GM12878 (cell line): Measurements from ENCODE around the gene TUBA4B. TPM values are rescaled to one million over a fixed set of nuclear protein-coding genes. Genes with fewer than 3 reads are reported as not detected.

ENCODE experiments used
- ATAC-seq: fragments of 200-7000 bp; cut with Tn5 transposase; 3 replicates; pipeline ENCODE4 v1.9.1; 2020; ENCODE audit warnings: mild to moderate bottlenecking, moderate library complexity
- BruUV-seq: library from RNA; stranded (reverse); fragments of 400-500 nt; replicated peaks from 2 replicates; lab custom pipeline; 2021; lab: Mats Ljungman, UMichigan
- CTCF ChIA-PET: fragments of 300-600 bp; sonication (Branson Sonifier 250); formaldehyde crosslinking; extraction: SDS; loops from one replicate; lab custom pipeline; 2021; ENCODE audit warnings: inconsistent platforms; lab: Yijun Ruan, JAX
- POLR2A ChIA-PET: fragments of 350-600 bp; formaldehyde crosslinking; extraction: SDS; loops from one replicate; lab custom pipeline; 2021; ENCODE audit warnings: inconsistent platforms; lab: Charles Lee
- RAD21 ChIA-PET: fragments of 300-600 bp; sonication (Branson Sonifier 250); formaldehyde crosslinking; loops from one replicate; lab custom pipeline; 2023; ENCODE audit warnings: antibody characterized with exemption; ENCODE audit not compliant: unreplicated experiment; lab: Charles Lee
- SMC1A ChIA-PET: fragments of 300-600 bp; sonication (Branson Sonifier 250); formaldehyde crosslinking; loops from one replicate; lab custom pipeline; 2023; ENCODE audit not compliant: unreplicated experiment, uncharacterized antibody; lab: Charles Lee
- DNase-seq: peaks from one replicate; pipeline ENCODE4 v3.0.0-alpha.2; 2011; ENCODE audit warnings: low read depth, low spot score
- FAIRE-seq: peaks from 3 replicates; lab custom pipeline; 2011; peaks lifted over from hg19 to GRCh38; lab: Jason Lieb, UNC
- H2AFZ ChIP-seq: 2 replicates; pipeline ENCODE4 v1.6.0; 2011; ENCODE audit warnings: low read depth, low read length, control low read depth; ENCODE audit not compliant: control insufficient read depth
- H3K27ac ChIP-seq: 2 replicates; pipeline ENCODE4 v1.5.1; 2011; ENCODE audit warnings: control low read depth; ENCODE audit not compliant: control insufficient read depth, insufficient read depth
- H3K27me3 ChIP-seq, 2 experiments: replicated peaks in 1 of 2; 2 replicates each; pipeline versions ENCODE4 v1.6.0 to v1.6.1; 2011; ENCODE audit warnings: low read length in 1 of 2; ENCODE audit not compliant: control insufficient read depth in 2 of 2, insufficient read depth in 2 of 2
- H3K36me3 ChIP-seq, 2 experiments: 2 replicates each; pipeline ENCODE4 v1.5.1; 2011; ENCODE audit warnings: low read length in 1 of 2; ENCODE audit not compliant: control insufficient read depth in 2 of 2, insufficient read depth in 2 of 2
- H3K4me1 ChIP-seq: 2 replicates; pipeline ENCODE4 v1.6.1; 2011; ENCODE audit warnings: mild to moderate bottlenecking, low read length, moderate library complexity, mixed read lengths; ENCODE audit not compliant: control insufficient read depth, insufficient read depth
- H3K4me2 ChIP-seq: 2 replicates; pipeline ENCODE4 v1.6.0; 2011; ENCODE audit warnings: control low read depth; ENCODE audit not compliant: control insufficient read depth, insufficient read depth
- H3K4me3 ChIP-seq: fragments of 200-600 bp; sonication (generic); 2 replicates; pipeline ENCODE4 v1.5.1; 2016
- H3K79me2 ChIP-seq: 2 replicates; pipeline ENCODE4 v1.6.0; 2011; ENCODE audit warnings: low read length; ENCODE audit not compliant: control insufficient read depth, insufficient read depth
- H3K9ac ChIP-seq: 2 replicates; pipeline ENCODE4 v1.8.0; 2011; ENCODE audit warnings: low read length, control low read depth, mixed read lengths; ENCODE audit not compliant: control insufficient read depth, insufficient read depth
- H3K9me3 ChIP-seq: replicated peaks from 3 replicates; pipeline ENCODE4 v1.5.1; 2011; ENCODE audit warnings: mild to moderate bottlenecking, low read length; ENCODE audit not compliant: control insufficient read depth, insufficient read depth
- H4K20me1 ChIP-seq: 2 replicates; pipeline ENCODE4 v1.6.0; 2011; ENCODE audit not compliant: control insufficient read depth, insufficient read depth
- ESRRA ChIP-seq: IDR thresholded peaks from 2 replicates; pipeline ENCODE4 v1.6.1; 2012; ENCODE audit warnings: mild to moderate bottlenecking, low read length, improper control_type of control experiment
- RBBP5 ChIP-seq: fragments of 200-600 bp; sonication (generic); conservative IDR thresholded peaks from 2 replicates; pipeline ENCODE4 v1.6.1; 2016
- SIN3A ChIP-seq: IDR thresholded peaks from 2 replicates; pipeline ENCODE4 v1.6.1; 2012; ENCODE audit warnings: low read depth, low read length, improper control_type of control experiment
- SREBF1 ChIP-seq: IDR thresholded peaks from 2 replicates; pipeline ENCODE4 v1.6.1; 2012; ENCODE audit warnings: mild to moderate bottlenecking, low read length
- ZBTB33 ChIP-seq: fragments of 450-650 bp; IDR thresholded peaks from 2 replicates; pipeline ENCODE4 v1.6.1; 2017; ENCODE audit warnings: mild to moderate bottlenecking
- WGBS: methylation state at CpG from one replicate; pipeline ENCODE4 v1.1.6; 2016; ENCODE audit warnings: low lambda C conversion rate; ENCODE audit not compliant: insufficient replicate concordance, insufficient coverage; ENCODE audit errors: missing lambda C conversion rate; 5-methylcytosine and 5-hydroxymethylcytosine counted together
- in situ Hi-C: fragments of 300-500 bp; cut with MboI; formaldehyde crosslinking; loops from 9 replicates; pipeline ENCODE4 v1.14.3; 2018; ENCODE audit warnings: mixed read lengths
- intact Hi-C: fragments of 100-400 bp; cut with micrococcal nuclease; formaldehyde crosslinking; loops from one replicate; pipeline ENCODE4 v1.14.2; 2022; ENCODE audit not compliant: unreplicated experiment
- polyA plus RNA-seq, 11 experiments: library from polyadenylated mRNA; depleted of rRNA in 4 of 11; unstranded in 6 of 11; stranded (reverse) in 5 of 11; fragments of >200 nt; fragmentation: Nextera tagmentation in 4 of 11; fragmentation: Illumina TruSeq in 1 of 11; extraction: Ambion mirVana in 4 of 11; extraction: Trizol in 1 of 11; gene quantifications; 1 replicate in 1 of 11; 2 replicates in 10 of 11; pipeline versions ENCODE4 v1.2.1 to v1.2.3, GENCODE V29; 2011 to 2016; ENCODE audit warnings: inconsistent platforms in 2 of 11, missing spikeins in 2 of 11, low read depth in 1 of 11
- total RNA-seq, 4 experiments: library from RNA; depleted of rRNA in 3 of 4; stranded (reverse); fragments of >200 nt in 3 of 4; fragmentation: Illumina TruSeq in 1 of 4; extraction: Trizol in 1 of 4; gene quantifications; 2 replicates each; pipeline versions ENCODE4 v1.2.1 to v1.2.3, GENCODE V29; 2013 to 2021

Gene TUBA4B
- total and polyA plus RNA-seq, 10 of the 15 experiments (the other 5 are each of a cell fraction or from before 2014, with no cell fraction given): 0.07 TPM; not detected in 9

GRCh38 chr2:219282943-219283581 lies 30.0 kb downstream of the TUBA4B start:
- no TSS peak for BruUV-seq
- no peaks in the 10 kb centered on the region for H3K27me3 ChIP-seq
- no peaks in the 10 kb centered on the region for H3K9me3 ChIP-seq
- H3K9ac ChIP-seq: no peak overlapping the region
- H3K27ac ChIP-seq: no peak overlapping the region
- ChIA-PET SMC1A (interaction anchor here (0.7 to 8.8 kb wide), 2 partner anchors 10 to 53 kb away, joined by 3 to 96 read pairs; partner anchors contain the start of genes ANKZF1 and ATG9A), RAD21 (no interaction called here), POLR2A (no interaction called here), CTCF (interaction anchor here (1.1 to 13.5 kb wide), 3 partner anchors 10 to 124 kb away, joined by 3 to 257 read pairs (median 6); no protein-coding TSS in a partner anchor)
- intact Hi-C loops (no loop called here), in situ Hi-C loops (no loop called here)
- H3K4me3 ChIP-seq: no peak overlapping the region
- FAIRE-seq: no peak
- no peak overlapping the region for H2AFZ ChIP-seq
- no peak for DNase-seq
- no peak overlapping the region for H3K4me2 ChIP-seq
- peaks cover 20% of the 10 kb centered on the region for H3K4me1 ChIP-seq
- no peaks in the 10 kb centered on the region for H4K20me1 ChIP-seq
- peaks cover 6% of the 10 kb centered on the region for H3K79me2 ChIP-seq
- WGBS: 94% methylated on average over 12 of the region's 17 CpGs
- TF ChIP-seq RBBP5 (no peak), ZBTB33 (no peak), ESRRA (no peak), SIN3A (no peak), SREBF1 (no peak)
- no peaks in the 10 kb centered on the region; a peak in 1 of 4 replicates for H3K36me3 ChIP-seq
- no peak for ATAC-seq
